ENCODE data around the gene SMYD4. TPM values are rescaled to one million over a fixed set of nuclear protein-coding genes. Genes with fewer than 3 reads are reported as not detected.
"Not testable (repeated sequence)": the region's sequence is repeated elsewhere in the genome, so short reads cannot be mapped to it uniquely, and the experiment has no call there.

SMYD4 gene
- total and polyA plus RNA-seq, 9 of the 15 experiments (the other 6 are each of a cell fraction or from before 2014, with no cell fraction given) = 1.3 to 10.2 (median 6.7) TPM

DNA sequence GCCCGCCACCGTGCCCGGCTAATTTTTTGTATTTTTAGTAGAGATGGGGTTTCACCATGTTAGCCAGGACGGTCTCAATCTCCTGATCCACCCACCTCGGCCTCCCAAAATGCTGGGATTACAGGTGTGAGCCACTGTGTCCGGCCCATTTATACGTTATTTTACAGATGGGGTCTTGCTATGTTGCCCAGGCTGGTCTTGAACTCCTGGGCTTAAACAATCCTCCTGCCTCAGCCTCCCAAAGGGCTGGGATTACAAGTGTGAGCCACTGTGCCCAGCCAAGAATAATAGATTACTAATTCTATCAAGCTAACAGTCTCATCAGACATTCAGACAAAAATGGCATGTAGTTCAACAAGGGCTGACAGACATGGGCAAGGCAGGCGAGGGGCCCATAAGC is 19.9 kb downstream of the SMYD4 start:
- H3K9ac ChIP-seq (ENCODE audit: insufficient read depth in 1 of 2, low read depth in 2 of 2, low read length in 2 of 2); H4K20me1 ChIP-seq (replicated peaks; ENCODE audit: control insufficient read depth, insufficient read depth, low read length); intact Hi-C loops (cut with micrococcal nuclease); H3K4me3 ChIP-seq; H3K27ac ChIP-seq (ENCODE audit: extremely low read depth, low read depth, low read length); POLR2A ChIA-PET; DNase-seq (ENCODE audit: extremely low read depth in 1 of 4, low spot score in 3 of 4); CTCF ChIA-PET (ENCODE audit: low intra/inter-chr PET ratio); FAIRE-seq; H3K36me3 ChIP-seq (ENCODE audit: control insufficient read depth, insufficient read depth, low read length); H2AFZ ChIP-seq (ENCODE audit: low read depth, low read length); H3K4me2 ChIP-seq (ENCODE audit: insufficient read depth, low read length); H3K9me1 ChIP-seq (ENCODE audit: control insufficient read depth, insufficient read depth, low read length); H3K9me3 ChIP-seq (replicated peaks; ENCODE audit: control insufficient read depth, insufficient read depth, low read depth, low read length); H3K79me2 ChIP-seq (ENCODE audit: control insufficient read depth, insufficient read depth, low read length); H3K4me1 ChIP-seq (replicated peaks in 1 of 2; ENCODE audit: control insufficient read depth in 2 of 2, insufficient read depth in 2 of 2, low read length in 2 of 2); H3K27me3 ChIP-seq (ENCODE audit: control insufficient read depth in 2 of 2, insufficient read depth in 2 of 2, low read length in 2 of 2); ATAC-seq; in situ Hi-C loops (cut with MboI); BruUV-seq (replicated peaks): not testable (repeated sequence)
- WGBS (ENCODE audit: insufficient coverage, low coverage, missing lambda C conversion rate) = 95% methylated on average over 4 of the region's 8 CpGs

DNA sequence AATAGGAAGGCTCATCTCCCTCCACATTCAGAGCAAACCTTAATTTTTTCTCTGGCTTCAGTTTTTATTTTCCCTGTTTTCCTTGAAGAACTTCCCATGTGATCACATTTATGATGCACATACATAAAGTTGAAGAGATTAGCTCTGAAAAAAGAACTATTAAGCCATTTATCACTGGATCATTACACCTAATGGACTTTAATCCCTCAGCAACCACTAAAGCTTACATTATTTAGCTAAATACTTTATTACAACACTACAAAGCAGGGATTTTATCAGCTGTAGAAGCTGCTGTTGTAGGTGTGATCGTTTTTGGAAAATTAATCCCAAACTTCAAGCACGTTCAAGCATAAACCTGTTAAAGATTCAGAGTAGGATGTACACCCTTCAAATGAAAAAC is 21.1 kb downstream of the SMYD4 start:
- FAIRE-seq = no peak
- no peak overlapping the region for H3K27ac ChIP-seq (ENCODE audit: extremely low read depth, low read depth, low read length)
- no peaks in the 10 kb centered on the region for H3K9me1 ChIP-seq (ENCODE audit: control insufficient read depth, insufficient read depth, low read length)
- BruUV-seq (replicated peaks) = no TSS peak
- intact Hi-C loops (cut with micrococcal nuclease) (no loop called here), in situ Hi-C loops (cut with MboI) (no loop called here)
- no peaks in the 10 kb centered on the region for H4K20me1 ChIP-seq (replicated peaks; ENCODE audit: control insufficient read depth, insufficient read depth, low read length)
- H2AFZ ChIP-seq (ENCODE audit: low read depth, low read length) = no peak overlapping the region
- no peaks in the 10 kb centered on the region for H3K27me3 ChIP-seq (ENCODE audit: control insufficient read depth in 2 of 2, insufficient read depth in 2 of 2, low read length in 2 of 2)
- POLR2A ChIA-PET = interaction anchor here (0.7 kb wide), 1 partner anchor 96 kb away, joined by 3 read pairs; no protein-coding TSS in a partner anchor
- H3K9me3 ChIP-seq (replicated peaks; ENCODE audit: control insufficient read depth, insufficient read depth, low read depth, low read length) = no peaks in the 10 kb centered on the region
- no peak overlapping the region for H3K9ac ChIP-seq (ENCODE audit: insufficient read depth in 1 of 2, low read depth in 2 of 2, low read length in 2 of 2)
- no peak for ATAC-seq
- WGBS (ENCODE audit: insufficient coverage, low coverage, missing lambda C conversion rate) = 46% methylated on average over 2 of the region's 2 CpGs
- no peaks in the 10 kb centered on the region for H3K4me1 ChIP-seq (replicated peaks in 1 of 2; ENCODE audit: control insufficient read depth in 2 of 2, insufficient read depth in 2 of 2, low read length in 2 of 2)
- H3K4me2 ChIP-seq (ENCODE audit: insufficient read depth, low read length) = no peak overlapping the region
- H3K79me2 ChIP-seq (ENCODE audit: control insufficient read depth, insufficient read depth, low read length) = no peaks in the 10 kb centered on the region
- H3K36me3 ChIP-seq (ENCODE audit: control insufficient read depth, insufficient read depth, low read length) = peaks cover 16% of the 10 kb centered on the region; the same call in 2 of the 3 replicates
- no peak overlapping the region for H3K4me3 ChIP-seq
- CTCF ChIA-PET (ENCODE audit: low intra/inter-chr PET ratio) = no interaction called here
- DNase-seq (ENCODE audit: extremely low read depth in 1 of 4, low spot score in 3 of 4) = no peak
- no peak for TF ChIP-seq TBP (optimal IDR thresholded peaks at IDR 0.05; ENCODE audit: low read depth, low read length)
- TF ChIP-seq, protein P1, sequence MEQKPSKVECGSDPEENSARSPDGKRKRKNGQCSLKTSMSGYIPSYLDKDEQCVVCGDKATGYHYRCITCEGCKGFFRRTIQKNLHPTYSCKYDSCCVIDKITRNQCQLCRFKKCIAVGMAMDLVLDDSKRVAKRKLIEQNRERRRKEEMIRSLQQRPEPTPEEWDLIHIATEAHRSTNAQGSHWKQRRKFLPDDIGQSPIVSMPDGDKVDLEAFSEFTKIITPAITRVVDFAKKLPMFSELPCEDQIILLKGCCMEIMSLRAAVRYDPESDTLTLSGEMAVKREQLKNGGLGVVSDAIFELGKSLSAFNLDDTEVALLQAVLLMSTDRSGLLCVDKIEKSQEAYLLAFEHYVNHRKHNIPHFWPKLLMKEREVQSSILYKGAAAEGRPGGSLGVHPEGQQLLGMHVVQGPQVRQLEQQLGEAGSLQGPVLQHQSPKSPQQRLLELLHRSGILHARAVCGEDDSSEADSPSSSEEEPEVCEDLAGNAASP (IDR thresholded peaks at IDR 0.05) = no peak
- TF ChIP-seq, protein P2, sequence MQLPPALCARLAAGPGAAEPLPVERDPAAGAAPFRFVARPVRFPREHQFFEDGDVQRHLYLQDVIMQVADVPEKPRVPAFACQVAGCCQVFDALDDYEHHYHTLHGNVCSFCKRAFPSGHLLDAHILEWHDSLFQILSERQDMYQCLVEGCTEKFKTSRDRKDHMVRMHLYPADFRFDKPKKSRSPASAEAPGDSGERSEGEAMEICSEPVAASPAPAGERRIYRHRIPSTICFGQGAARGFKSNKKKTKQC (CRISPR knock-in tag; IDR thresholded peaks at IDR 0.05) = no peak
- TF ChIP-seq, protein P3, sequence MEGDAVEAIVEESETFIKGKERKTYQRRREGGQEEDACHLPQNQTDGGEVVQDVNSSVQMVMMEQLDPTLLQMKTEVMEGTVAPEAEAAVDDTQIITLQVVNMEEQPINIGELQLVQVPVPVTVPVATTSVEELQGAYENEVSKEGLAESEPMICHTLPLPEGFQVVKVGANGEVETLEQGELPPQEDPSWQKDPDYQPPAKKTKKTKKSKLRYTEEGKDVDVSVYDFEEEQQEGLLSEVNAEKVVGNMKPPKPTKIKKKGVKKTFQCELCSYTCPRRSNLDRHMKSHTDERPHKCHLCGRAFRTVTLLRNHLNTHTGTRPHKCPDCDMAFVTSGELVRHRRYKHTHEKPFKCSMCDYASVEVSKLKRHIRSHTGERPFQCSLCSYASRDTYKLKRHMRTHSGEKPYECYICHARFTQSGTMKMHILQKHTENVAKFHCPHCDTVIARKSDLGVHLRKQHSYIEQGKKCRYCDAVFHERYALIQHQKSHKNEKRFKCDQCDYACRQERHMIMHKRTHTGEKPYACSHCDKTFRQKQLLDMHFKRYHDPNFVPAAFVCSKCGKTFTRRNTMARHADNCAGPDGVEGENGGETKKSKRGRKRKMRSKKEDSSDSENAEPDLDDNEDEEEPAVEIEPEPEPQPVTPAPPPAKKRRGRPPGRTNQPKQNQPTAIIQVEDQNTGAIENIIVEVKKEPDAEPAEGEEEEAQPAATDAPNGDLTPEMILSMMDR (IDR thresholded peaks at IDR 0.05 in 2 of 3, conservative IDR thresholded peaks at IDR 0.05 in 1 of 3; ENCODE audit: insufficient read depth in 2 of 3, low read depth in 1 of 3, low read length in 3 of 3) = no peak
- TF ChIP-seq C11orf30 (IDR thresholded peaks at IDR 0.05; ENCODE audit: low read depth) = no peak
- TF ChIP-seq, protein P4, sequence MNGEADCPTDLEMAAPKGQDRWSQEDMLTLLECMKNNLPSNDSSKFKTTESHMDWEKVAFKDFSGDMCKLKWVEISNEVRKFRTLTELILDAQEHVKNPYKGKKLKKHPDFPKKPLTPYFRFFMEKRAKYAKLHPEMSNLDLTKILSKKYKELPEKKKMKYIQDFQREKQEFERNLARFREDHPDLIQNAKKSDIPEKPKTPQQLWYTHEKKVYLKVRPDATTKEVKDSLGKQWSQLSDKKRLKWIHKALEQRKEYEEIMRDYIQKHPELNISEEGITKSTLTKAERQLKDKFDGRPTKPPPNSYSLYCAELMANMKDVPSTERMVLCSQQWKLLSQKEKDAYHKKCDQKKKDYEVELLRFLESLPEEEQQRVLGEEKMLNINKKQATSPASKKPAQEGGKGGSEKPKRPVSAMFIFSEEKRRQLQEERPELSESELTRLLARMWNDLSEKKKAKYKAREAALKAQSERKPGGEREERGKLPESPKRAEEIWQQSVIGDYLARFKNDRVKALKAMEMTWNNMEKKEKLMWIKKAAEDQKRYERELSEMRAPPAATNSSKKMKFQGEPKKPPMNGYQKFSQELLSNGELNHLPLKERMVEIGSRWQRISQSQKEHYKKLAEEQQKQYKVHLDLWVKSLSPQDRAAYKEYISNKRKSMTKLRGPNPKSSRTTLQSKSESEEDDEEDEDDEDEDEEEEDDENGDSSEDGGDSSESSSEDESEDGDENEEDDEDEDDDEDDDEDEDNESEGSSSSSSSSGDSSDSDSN (IDR thresholded peaks at IDR 0.05; ENCODE audit: borderline replicate concordance in 1 of 2, low read depth in 2 of 2, low read length in 2 of 2) = no peak
- no peak for TF ChIP-seq NR2F6 (CRISPR knock-in tag; IDR thresholded peaks at IDR 0.05)
- TF ChIP-seq RBBP5 (IDR thresholded peaks at IDR 0.05; ENCODE audit: borderline replicate concordance, insufficient read depth, low read length, poor library complexity, severe bottlenecking) = no peak

Measured in K562 (cell line).